Mucosa of stomach (tissue), 1 donor: ENCODE results near the gene ZFYVE27.

Experiments used
- H3K27me3 ChIP-seq: one replicate; pipeline ENCODE4 v1.7.0; 2013; ENCODE audit warnings: mild to moderate bottlenecking, low read length; ENCODE audit not compliant: control insufficient read depth, insufficient read depth
- H3K36me3 ChIP-seq: one replicate; pipeline ENCODE4 v1.7.0; 2013; ENCODE audit warnings: low read length; ENCODE audit not compliant: control insufficient read depth, insufficient read depth
- H3K4me1 ChIP-seq: one replicate; pipeline ENCODE4 v1.7.0; 2013; ENCODE audit warnings: mild to moderate bottlenecking, low read length; ENCODE audit not compliant: control insufficient read depth, insufficient read depth
- H3K4me3 ChIP-seq: one replicate; pipeline ENCODE4 v1.7.0; 2013; ENCODE audit warnings: low read length
- H3K9ac ChIP-seq: one replicate; pipeline ENCODE4 v1.7.0; 2013; ENCODE audit warnings: mild to moderate bottlenecking, low read length, moderate library complexity
- H3K9me3 ChIP-seq: one replicate; pipeline ENCODE4 v1.7.0; 2013; ENCODE audit warnings: mild to moderate bottlenecking, low read length, moderate library complexity; ENCODE audit not compliant: control insufficient read depth
- donor health status: Pancreatic carcinoma.

ZFYVE27 gene

DNA sequence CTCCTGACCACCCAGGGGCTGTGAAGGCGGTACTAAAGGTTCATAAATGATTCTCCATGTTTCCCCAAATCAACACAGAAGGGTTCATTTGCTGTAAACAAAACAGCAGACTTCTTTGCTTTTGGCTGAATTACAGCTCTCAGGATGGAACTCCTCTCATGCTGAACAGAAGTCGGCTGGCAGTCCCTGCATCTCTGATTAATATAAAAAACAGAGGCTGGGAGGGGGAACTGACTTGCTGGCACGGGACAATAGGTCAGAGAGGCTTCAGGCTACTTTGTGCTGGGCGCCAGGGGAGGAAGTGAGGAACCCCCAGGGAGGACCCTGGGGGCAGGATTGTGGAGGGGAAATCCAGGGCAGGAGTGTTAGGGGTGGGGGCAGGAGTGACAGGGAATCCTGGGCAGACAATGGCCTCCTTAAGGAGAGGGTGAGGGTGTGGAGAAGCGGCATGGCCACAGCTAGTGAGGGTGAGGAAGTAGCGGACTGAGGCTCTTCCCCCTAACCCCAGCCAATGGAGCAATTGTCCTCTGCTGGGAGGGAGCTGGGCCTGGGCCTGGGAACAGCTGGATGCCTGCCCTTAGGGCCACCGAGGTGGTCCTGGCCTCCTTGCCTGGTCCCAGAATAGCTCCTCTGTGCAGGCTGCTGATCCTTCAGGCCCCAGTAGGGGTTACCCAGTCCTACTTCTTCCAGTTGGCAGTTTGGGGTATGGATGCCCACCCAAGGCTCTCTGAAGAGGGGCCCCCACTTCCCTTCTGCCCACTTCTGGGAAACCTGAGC is 44.1 kb downstream of the ZFYVE27 start:
- Histone ChIP-seq H3K9ac (no peak overlapping the region), H3K27me3 (no peaks in the 10 kb centered on the region), H3K36me3 (no peaks in the 10 kb centered on the region), H3K4me3 (no peak overlapping the region), H3K4me1 (peaks cover 22% of the 10 kb centered on the region), H3K9me3 (no peaks in the 10 kb centered on the region)

DNA sequence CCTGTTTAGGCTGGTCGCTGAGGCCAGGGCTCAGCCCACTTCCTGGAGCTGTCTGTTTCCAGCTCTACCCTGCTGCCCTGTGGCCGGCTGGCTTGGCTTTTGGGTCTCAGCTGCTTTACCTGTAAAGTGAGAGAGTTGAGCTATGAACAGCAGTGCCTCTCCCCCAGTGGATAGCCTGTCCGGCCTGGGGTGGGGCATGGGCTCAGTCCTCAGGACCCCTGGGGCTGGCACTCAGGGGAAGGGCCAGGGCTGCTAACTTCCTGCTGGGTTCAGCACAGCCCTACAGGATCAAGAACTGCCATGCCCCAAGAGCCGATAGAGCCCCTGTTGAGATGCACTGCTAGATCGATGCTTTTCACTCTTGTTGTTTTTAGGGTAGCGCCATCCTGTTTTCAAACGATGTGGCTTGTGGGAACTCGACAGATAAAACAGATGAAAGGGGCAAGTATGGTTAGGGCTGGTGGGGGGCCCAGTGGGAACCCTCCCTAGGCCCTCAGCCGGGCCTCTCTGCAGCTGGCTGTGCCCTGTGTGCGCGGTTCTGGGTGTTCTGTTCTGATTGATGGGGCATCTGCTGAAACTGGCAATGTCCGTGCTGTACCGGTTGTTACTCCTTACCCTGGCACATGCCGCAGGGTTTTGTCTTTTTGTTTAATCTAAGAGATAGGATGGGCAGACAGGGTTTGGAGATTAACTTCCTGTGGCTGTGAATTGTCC is 44.8 kb downstream of the ZFYVE27 start:
- Histone ChIP-seq H3K36me3 (no peaks in the 10 kb centered on the region), H3K27me3 (no peaks in the 10 kb centered on the region), H3K9me3 (no peaks in the 10 kb centered on the region), H3K4me1 (peaks cover 22% of the 10 kb centered on the region), H3K9ac (no peak overlapping the region), H3K4me3 (no peak overlapping the region)

DNA sequence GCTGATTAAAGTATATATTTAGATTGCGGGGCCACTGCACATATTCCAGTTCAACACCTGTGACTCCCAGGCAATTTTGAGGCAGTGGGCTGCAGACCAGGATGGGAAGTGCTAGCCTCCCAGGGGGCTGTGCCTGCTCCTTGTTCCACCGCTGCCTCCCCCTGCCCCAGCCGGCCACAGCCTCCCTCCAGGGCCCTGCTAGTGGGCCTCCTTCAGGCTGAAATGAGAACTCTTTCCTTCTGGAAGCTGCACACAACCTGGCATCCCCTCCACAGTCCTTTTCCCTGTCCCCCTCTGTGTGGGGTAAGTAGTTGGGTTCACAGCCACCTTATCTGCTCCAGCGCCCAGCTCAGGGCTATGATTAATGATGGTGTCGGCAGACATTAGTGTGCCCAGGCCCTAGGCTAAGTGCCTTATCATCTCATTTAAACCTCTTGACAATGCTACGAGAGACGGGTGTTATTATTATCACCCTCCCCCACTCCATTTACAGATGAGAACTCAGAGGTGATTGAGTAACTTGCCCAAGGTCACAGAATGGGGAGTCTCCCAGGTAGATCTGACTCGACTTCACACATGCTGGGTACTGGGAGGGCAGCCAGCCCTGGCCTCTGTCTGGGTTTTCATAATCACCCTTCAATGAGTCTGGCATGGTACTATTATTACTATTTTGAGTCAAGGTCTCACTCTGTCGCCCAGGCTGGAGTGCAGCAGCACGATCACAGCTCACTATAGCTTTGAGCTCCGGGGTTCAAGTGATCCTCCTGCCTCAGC is 45.7 kb downstream of the ZFYVE27 start:
- peaks cover 22% of the 10 kb centered on the region for H3K4me1 ChIP-seq
- H3K4me3 ChIP-seq = no peak overlapping the region
- H3K27me3 ChIP-seq = no peaks in the 10 kb centered on the region
- H3K36me3 ChIP-seq = no peaks in the 10 kb centered on the region
- H3K9ac ChIP-seq = no peak overlapping the region
- H3K9me3 ChIP-seq = no peaks in the 10 kb centered on the region

DNA sequence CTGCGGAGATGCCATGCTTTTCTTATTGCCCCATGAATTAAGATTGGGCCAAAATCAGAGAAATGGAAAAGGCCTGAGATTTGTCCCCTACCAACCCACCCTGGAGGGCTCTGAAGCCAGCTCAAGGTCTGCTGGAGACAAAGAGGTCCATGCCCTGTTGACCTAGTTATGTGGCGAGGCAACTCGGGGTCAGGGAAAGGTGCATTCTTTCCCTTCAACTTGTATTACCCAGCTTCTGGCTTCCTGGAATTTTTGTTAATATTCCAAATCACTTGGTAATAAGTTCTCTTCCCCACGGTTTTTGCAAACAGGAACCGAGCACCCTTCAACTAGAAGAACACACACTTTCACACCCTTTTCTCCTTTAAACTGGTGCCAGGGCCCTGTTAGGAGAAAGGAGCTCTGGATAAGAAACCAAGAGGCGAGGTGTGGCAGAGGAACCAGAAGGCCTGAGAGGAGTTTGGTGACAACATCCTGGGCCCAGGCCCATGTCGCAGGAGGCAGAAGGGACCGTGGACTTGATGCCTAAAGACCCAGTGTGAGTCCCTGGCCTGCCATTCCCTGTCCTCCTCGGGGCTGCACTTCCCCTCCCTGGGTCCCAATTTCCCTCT is 47.4 kb downstream of the ZFYVE27 start:
- Histone ChIP-seq H3K9me3 (no peaks in the 10 kb centered on the region), H3K4me3 (no peak overlapping the region), H3K4me1 (peaks cover 31% of the 10 kb centered on the region), H3K27me3 (no peaks in the 10 kb centered on the region), H3K36me3 (no peaks in the 10 kb centered on the region), H3K9ac (no peak overlapping the region)

DNA sequence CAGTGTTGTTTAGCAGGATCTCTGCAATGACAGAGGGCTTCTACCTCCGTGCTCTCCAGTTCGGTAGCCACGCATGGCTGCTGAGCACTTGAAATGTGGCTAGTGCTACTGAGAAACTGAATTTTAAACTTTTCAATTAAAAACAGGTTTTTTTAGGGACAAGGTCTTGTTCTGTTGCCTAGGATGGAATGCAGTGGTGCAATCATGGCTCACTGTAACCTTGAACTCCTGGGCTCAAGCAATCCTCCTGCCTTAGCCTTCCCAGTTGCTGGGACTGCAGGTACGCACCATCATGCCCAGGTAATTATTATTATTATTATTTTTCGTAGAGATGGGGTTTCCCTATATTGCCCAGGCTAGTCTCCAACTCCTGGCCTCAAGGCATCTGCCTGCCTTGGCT is 48.3 kb downstream of the ZFYVE27 start:
- H3K9me3 ChIP-seq = no peaks in the 10 kb centered on the region
- peaks cover 4% of the 10 kb centered on the region for H3K27me3 ChIP-seq
- no peak overlapping the region for H3K4me3 ChIP-seq
- H3K9ac ChIP-seq = no peak overlapping the region
- H3K36me3 ChIP-seq = no peaks in the 10 kb centered on the region
- peaks cover 37% of the 10 kb centered on the region for H3K4me1 ChIP-seq

DNA sequence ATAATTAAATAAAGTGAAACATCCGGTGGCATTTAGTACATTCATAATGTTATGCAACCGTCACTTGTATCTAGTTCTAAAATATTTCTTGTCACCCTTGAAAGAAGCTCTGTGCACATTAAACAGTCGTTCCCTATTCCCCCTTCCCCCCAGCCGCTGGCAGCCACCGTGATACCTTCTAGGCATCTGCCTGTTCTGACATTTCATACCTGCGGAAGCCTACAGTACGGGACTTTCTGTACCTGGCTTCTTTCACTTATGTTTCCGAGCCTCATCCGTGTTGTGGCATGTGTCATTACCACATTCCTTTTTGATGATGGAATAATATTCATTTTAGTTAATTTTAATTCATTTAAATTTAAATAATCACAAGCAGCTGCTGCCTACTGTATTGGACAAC is 48.8 kb downstream of the ZFYVE27 start:
- Histone ChIP-seq H3K4me3 (no peak overlapping the region), H3K27me3 (peaks cover 4% of the 10 kb centered on the region)

DNA sequence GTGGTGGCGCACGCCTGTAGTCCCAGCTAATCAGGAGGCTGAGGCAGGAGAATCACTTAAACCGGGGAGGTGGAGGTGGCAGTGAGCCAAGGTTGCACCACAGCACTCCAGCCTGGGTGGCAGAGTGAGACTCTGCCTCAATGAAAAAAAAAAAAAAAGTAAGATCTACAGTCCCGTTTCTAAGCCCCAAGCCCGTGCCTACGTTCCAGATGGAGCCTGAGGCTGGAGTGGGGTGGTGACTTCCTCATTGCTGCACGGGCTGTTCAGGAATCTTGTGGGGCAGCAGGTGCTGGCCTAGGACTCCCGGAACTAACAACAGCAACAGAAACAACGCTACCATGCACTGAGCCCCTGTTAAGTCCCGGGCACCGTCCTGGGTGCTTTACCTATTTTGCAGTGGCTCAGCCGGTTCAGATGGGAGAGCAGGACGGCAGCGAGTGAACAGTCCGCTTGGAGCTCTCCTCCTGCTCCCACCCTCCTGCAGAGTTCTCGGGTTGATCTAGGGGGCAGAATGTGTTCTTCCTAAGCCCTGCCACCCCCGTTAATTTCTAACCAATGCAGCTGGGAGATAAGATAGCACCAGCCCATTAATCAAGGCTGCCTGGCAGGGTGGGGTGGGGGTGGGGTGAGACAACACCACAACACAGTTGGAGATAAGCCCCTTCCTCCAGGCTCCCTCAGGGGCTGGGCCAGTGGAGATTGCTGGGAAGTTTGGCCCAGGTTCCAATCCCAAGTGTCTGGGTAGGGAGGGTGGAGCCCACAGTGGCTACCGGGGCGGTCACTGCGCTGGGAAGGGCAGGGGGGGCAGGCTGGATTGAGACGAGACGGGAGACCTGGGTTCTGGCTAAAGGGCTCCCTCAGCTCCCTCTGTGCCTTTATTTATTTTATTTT is 51.9 kb downstream of the ZFYVE27 start:
- H3K36me3 ChIP-seq = no peaks in the 10 kb centered on the region
- H3K9me3 ChIP-seq = no peaks in the 10 kb centered on the region
- H3K9ac ChIP-seq = no peak overlapping the region
- H3K4me3 ChIP-seq = no peak overlapping the region
- peaks cover 21% of the 10 kb centered on the region for H3K4me1 ChIP-seq
- H3K27me3 ChIP-seq = peaks cover 4% of the 10 kb centered on the region

More for the DNA sequence above, 48.8 kb downstream of the ZFYVE27 start:
- H3K4me1 ChIP-seq = peaks cover 37% of the 10 kb centered on the region
- H3K9ac ChIP-seq = no peak overlapping the region
- no peaks in the 10 kb centered on the region for H3K36me3 ChIP-seq
- H3K9me3 ChIP-seq = no peaks in the 10 kb centered on the region

DNA sequence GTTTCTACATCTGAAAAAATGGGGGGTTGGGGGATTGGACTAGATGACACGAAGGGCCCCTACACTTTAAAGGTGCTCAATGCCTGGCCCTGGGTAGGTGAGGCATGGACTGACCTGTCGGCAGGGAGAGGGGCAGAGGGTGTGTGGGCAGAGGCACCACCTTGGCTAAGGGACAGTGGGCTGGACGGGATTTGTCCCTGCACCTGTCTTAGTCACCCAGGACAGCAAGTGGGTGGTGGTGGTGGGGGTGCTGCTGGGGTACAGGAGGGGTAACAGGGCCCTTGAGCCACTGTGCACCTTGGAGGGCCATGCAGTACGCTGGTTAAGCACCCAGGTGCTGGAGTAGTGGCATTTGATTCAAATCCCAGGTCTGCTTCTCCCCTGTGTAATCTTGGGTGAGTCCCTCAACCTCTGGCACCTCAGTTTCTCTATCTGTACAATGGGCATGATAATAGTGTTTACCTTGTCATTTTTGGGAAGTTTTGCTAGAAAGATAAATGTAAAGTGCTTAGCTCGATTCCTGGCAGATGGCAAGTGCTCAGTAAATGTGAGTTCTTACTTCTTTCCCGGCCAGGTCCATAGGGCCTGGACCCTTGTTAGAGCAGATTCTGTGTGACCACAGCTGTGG is 53.0 kb downstream of the ZFYVE27 start:
- peaks cover 4% of the 10 kb centered on the region for H3K27me3 ChIP-seq
- H3K4me1 ChIP-seq = peaks cover 21% of the 10 kb centered on the region
- H3K4me3 ChIP-seq = no peak overlapping the region
- no peaks in the 10 kb centered on the region for H3K36me3 ChIP-seq
- H3K9me3 ChIP-seq = no peaks in the 10 kb centered on the region
- no peak overlapping the region for H3K9ac ChIP-seq

DNA sequence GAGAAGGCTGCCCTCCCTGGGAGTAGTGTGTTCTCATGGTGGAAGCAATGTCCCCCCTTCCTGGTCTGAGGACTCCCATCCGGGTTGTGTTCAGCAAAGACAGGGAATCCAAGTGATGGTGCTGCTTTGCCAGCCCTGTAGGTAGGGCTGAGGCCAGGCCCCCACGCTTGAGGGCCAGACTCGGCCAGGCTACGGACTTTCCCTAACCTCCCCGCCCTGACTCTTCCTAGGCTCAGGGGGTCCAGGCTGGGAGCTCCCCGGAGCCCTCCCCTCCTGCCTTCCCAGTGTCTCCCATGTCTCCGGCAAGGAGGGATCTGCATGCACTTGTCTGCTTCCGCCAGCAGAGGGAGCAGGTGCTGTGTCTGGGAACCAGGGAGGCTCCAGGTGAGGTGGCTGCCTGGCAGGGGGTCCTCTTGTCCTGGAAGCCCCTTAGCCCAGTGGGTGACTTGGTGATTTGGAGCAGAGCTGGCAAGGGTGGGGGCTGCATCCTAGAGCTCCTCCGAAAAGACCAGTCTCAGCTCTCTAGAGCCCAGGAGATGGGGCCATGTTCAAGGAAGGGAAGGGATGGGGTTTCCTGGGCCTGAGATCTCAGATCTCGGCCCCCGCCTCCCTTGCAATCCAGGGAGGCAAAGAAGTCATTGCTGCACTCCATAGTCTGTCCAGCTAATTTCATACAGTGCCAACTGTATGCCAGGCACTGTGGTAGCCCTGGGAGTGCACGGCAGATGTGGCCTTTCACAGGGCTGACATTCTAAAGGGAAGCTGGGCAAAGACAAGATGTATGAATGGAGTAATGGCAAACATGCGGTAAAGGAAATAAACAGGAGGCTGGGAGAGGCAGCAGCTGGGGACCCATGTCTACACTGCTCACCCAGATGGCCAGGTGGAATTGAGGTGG is 55.1 kb downstream of the ZFYVE27 start:
- Histone ChIP-seq H3K9me3 (no peaks in the 10 kb centered on the region), H3K4me3 (no peak overlapping the region), H3K9ac (no peak overlapping the region), H3K27me3 (peaks cover 4% of the 10 kb centered on the region), H3K36me3 (no peaks in the 10 kb centered on the region), H3K4me1 (peaks cover 21% of the 10 kb centered on the region)

DNA sequence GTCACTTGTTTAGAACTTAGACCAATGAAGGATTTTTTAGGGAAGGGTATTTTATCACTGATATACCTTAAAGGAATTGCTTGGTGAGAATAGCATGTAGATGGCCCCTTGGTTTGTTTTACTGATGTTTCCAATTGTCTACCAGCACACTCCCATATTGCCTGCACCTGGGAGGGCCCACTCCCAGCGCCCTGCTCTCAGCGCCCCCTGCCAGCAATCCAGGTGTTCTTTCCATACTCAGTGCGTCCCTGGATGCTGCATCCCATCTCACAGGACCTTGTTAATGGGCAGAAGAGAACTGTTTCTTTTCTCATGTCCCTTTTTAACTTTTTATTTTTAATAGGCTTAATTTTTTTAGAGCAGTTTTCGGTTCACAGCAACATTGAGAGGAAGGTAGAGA is 59.0 kb downstream of the ZFYVE27 start:
- Histone ChIP-seq H3K4me1 (peaks cover 7% of the 10 kb centered on the region), H3K36me3 (no peaks in the 10 kb centered on the region), H3K9me3 (no peaks in the 10 kb centered on the region), H3K9ac (no peak overlapping the region), H3K27me3 (peaks cover 5% of the 10 kb centered on the region), H3K4me3 (no peak overlapping the region)
